MM.1S (cell line): ENCODE results near the gene FNIP2.

Source experiments
- EZH2 ChIP-seq: fragments of 300-600 bp; sonication (generic); optimal IDR thresholded peaks from 2 replicates; pipeline ENCODE3; 2017; ENCODE audit warnings: low read depth, mild to moderate bottlenecking, antibody characterized with exemption, low read length, mixed read lengths
- TF ChIP-seq, protein P1 (sequence below): fragments of 300-600 bp; sonication (generic); IDR thresholded peaks from 2 replicates; pipeline ENCODE4 v1.5.1; 2016; ENCODE audit warnings: antibody characterized with exemption, low read length, mixed read lengths

DNA sequence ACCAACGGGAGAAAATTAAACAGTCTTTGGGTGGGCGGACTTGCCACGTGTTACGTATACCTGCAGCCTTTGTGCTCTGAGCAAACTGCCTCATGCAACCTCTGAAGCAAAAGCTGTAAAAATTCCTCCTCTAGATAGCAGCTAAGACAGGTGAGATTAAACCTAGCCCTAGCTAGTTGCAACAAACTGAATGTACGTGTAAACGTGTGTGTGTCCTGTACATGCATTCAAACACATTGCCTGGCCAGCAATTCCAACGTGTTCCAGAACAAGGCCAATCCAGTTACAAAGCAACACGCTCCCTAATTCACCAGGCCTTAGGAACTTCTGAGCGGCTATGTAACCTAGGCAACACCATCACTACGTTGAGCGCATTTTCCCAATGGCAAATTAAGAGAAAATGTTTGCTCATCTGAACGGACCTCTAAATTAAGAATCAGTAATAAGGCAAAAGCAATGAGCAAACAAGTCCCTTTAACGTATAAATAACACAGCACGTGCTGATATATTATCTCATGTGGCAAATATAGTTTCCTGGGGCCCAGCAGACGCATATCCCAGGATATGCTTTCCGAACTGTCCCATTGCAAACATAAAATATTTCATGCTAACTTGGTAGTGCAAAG lies 46.4 kb upstream of the FNIP2 start:
- TF ChIP-seq, protein P1, sequence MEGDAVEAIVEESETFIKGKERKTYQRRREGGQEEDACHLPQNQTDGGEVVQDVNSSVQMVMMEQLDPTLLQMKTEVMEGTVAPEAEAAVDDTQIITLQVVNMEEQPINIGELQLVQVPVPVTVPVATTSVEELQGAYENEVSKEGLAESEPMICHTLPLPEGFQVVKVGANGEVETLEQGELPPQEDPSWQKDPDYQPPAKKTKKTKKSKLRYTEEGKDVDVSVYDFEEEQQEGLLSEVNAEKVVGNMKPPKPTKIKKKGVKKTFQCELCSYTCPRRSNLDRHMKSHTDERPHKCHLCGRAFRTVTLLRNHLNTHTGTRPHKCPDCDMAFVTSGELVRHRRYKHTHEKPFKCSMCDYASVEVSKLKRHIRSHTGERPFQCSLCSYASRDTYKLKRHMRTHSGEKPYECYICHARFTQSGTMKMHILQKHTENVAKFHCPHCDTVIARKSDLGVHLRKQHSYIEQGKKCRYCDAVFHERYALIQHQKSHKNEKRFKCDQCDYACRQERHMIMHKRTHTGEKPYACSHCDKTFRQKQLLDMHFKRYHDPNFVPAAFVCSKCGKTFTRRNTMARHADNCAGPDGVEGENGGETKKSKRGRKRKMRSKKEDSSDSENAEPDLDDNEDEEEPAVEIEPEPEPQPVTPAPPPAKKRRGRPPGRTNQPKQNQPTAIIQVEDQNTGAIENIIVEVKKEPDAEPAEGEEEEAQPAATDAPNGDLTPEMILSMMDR = no peak
- no peak for TF ChIP-seq EZH2
